ENCODE measurements around the gene HAVCR2.

HAVCR2 gene

DNA sequence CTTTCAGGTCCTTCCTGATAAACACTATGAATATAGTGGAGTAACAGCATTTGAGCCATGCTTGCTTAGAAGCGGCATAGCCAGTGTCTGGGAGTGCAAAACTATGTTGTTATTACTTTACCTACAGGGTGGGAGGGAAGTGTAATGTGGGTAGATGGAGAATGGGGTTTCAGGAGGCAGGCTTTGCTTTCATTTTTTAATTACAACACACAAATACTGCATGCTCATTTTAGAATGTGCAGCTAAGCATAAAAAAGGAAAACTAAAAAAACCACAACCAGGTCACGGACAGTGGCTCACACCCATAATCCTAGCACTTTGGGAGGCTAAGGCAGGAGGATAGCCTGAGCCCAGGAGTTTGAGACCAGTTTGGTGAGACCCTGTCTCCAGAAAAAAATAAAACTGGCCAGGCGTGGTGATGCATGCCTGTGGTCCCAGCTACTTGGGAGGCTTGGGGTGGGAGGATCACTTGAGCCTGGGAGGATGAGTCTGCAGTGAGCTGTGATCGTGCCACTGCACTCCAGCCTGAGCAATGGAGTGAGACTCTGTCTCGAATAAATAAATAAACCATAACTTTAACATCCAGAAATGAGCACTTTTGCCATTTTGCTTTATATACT, 70.2 kb downstream of the HAVCR2 start:
- Mint-ChIP-seq H3K4me3 (no peak overlapping the region), H3K9me3 (no peaks in the 10 kb centered on the region), H3K27ac (no peak overlapping the region), H3K27me3 (no peaks in the 10 kb centered on the region), H3K36me3 (ENCODE audit: low read depth) (no peaks in the 10 kb centered on the region), H3K4me1 (ENCODE audit: low read depth) (peaks cover 10% of the 10 kb centered on the region)
- no peak for DNase-seq

Measured in activated T-cell treated with anti-CD3 and anti-CD28 coated beads, Interleukin-2, amount 50 U/mL, for 24 hours (primary cell).